Epithelial cell of prostate (primary cell): ENCODE results near the gene PLCL1.

ENCODE experiments used
- DNase-seq: peaks from one replicate; pipeline ENCODE4 v3.0.0-alpha.2; 2011; ENCODE audit warnings: low read depth, low spot score
- H3K27ac ChIP-seq: fragments of 450-650 bp; 2 replicates; pipeline ENCODE4 v1.5.1; 2017; ENCODE audit warnings: mild to moderate bottlenecking

Gene PLCL1

GRCh38 chr2:197878792-197879191 lies 74.4 kb downstream of the PLCL1 start:
- no peak overlapping the region for H3K27ac ChIP-seq
- DNase-seq = no peak

DNA sequence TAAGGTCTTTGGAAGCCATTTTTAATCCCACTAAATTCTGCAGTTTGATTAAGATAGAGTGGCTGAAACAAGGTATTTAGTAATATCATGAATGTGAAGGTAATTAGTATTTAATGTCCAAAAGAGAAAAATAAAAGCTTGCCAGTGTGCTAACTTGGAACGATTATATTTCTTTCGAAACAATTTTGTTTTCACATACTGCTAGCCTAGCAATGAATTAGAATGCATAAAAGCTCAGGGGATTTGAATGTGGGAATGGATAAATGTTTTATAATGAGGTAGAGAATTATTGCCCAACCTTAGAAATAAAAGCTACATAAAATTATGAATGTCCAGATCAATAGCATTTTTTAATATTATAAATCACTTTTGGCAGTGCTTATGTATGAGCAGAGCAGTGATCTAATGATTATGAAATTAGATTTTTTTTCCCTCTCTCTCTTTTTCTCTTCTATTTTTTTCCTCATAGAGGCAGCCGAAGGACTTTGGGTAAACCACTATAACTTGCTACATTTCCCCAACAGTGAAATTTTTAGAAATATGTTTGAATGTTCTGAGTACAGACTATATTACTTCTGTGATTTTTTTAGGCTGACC lies 75.5 kb downstream of the PLCL1 start:
- H3K27ac ChIP-seq = no peak overlapping the region
- no peak for DNase-seq

- no peak for DNase-seq
- H3K27ac ChIP-seq = no peak overlapping the region
Measured at GRCh38 chr2:197883354-197884032, 79.1 kb downstream of the PLCL1 start.

DNA sequence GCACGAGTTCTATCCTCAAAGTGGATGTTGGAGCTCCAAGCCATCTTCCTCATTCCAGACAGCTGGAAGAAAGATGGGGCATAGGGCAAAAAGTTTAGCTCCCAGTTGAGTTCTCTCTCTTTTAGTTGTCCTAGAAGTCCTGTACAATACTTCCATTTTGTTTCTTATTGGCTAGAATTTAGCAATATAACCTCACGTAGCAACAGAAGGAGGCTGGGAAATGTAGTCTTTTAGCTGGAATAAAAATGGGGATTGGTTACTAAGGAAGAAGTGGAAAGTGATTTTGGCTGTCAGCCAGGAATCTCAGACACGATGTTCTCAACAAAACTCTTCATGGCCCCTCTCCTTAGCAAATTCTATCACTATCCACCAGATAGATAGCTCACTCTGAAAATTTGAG lies 79.9 kb downstream of the PLCL1 start:
- no peak overlapping the region for H3K27ac ChIP-seq
- DNase-seq = no peak

GRCh38 chr2:197885126-197885525 lies 80.7 kb downstream of the PLCL1 start:
- no peak overlapping the region for H3K27ac ChIP-seq
- no peak for DNase-seq

GRCh38 chr2:197885587-197885986 lies 81.2 kb downstream of the PLCL1 start:
- no peak overlapping the region for H3K27ac ChIP-seq
- no peak for DNase-seq

GRCh38 chr2:197888321-197888720 lies 83.9 kb downstream of the PLCL1 start:
- DNase-seq = no peak
- no peak overlapping the region for H3K27ac ChIP-seq

GRCh38 chr2:197889041-197889440 lies 84.6 kb downstream of the PLCL1 start:
- peak; percentile 41 for DNase-seq
- no peak overlapping the region for H3K27ac ChIP-seq

GRCh38 chr2:197890168-197890567 lies 85.8 kb downstream of the PLCL1 start:
- no peak overlapping the region for H3K27ac ChIP-seq

DNA sequence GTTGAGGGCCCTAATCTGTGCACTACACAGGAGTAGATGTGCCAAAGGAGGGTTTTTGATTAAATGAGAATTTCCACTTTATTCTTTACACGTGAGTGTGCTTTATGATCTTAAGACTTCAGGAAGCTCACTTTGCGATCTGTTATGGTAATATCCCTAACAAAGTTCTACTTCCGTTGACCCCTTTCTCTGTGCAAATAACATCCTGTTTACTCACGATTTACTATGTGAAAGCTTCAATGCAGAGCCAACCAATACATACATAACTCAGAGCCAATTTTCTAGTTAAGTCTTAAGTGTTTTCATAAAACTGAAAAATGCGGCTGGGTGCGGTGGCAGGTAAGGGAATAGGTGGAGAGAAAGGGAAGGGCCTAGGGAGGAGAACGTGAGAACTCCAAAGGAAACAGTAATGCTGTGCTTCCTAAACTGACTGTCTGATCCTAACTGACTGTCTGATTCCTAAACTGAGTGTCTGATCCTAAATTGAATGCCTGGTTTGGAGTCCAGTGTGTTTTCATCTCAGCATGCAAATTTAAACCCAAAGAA lies 87.6 kb downstream of the PLCL1 start:
- DNase-seq = no peak
- no peak overlapping the region for H3K27ac ChIP-seq

More at GRCh38 chr2:197890168-197890567, 85.8 kb downstream of the PLCL1 start:
- no peak for DNase-seq

DNA sequence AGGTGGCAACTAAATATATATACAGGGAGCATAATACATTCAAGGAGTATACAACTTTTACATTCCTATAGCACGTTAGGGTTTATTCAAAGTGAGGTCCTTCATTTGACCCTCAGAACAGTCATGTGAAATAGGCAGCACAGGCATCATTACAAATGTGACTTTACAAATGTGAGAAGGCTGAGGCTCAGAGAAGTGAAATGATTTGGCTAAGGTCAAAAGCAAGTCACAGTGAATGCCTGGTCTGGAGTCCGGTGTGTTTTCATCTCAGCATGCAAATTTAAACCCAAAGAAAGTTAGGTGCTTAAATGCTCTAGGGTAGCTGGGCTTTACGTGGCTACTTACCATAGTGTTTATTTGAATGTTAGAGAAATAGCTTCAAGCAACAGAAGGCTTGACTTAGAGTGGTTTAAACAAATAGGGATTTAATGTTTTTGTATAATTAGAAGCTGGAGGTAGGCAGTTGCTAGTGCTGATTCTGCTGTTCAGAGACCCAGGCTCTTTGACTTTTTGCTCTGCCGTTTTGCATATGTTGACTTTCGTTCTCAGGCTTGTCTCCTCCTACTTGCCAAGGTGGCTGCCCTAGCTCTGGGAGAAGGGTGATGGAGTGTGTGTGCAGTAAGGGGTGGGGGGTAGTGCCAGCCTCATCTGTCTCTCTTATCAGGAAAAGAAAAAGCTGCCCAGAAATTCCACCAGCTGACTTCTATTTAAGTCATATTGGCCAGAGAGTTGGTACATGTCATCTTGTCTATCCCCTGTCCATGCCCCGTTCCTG lies 89.2 kb downstream of the PLCL1 start:
- no peak overlapping the region for H3K27ac ChIP-seq
- no peak for DNase-seq

DNA sequence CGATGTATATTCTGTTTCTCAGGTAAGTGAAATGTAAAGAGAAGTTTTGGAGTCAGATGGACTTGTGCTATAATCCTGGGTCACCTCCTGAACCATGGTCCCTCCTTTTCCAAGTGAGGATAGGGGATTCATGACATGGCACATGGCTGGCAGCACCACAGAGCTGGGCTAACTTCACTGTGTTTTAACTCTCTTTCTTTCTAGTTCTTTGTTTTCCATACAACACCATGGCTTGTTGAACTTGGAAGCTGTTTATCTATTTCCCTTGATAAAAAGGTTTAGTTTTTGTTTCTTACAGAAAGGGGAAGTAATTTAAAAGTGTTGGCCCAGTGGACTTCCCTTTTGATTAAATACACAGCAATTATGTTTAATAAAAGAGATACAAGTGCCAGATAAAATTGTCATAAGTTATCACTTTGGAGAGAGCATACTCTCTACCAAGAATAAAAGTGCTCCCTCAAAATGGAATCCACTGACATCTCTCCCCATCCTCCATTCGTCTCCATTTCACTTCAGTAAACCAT lies 90.4 kb downstream of the PLCL1 start:
- no peak for DNase-seq
- no peak overlapping the region for H3K27ac ChIP-seq

DNA sequence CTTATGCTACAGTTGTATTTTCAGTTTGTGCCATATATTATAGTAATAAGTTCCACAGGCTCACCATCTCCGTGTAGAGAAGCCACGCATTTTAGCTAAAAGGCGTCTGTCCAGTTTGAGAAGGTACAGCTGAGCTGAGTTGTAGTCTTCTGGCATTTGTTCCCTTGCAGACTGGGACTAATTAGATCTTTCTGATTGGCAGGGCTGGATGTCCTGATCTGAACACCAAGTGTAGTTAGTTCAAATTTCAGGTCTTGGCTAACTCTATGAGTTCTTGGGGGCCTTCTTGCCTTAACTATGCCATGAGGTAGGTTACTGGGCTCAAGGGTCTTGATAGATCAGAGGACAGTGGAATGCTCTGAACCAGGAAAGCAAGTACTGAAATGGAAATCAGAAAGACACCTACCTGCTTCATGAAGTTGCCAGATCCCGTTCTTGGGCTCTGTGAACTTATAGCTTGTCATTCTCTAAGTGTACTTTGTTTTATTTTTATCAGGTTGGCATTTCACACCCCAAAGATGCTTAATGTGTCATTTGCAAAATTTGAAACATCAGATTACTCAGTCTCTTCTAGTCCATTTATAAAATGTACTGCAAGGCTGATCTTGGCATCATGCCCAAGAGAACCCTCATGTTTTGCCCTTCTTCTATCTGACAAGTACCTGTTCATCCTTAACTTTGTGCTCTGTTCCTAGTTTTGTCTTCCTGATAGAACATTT lies 93.7 kb downstream of the PLCL1 start:
- DNase-seq = no peak
- H3K27ac ChIP-seq = no peak overlapping the region

DNA sequence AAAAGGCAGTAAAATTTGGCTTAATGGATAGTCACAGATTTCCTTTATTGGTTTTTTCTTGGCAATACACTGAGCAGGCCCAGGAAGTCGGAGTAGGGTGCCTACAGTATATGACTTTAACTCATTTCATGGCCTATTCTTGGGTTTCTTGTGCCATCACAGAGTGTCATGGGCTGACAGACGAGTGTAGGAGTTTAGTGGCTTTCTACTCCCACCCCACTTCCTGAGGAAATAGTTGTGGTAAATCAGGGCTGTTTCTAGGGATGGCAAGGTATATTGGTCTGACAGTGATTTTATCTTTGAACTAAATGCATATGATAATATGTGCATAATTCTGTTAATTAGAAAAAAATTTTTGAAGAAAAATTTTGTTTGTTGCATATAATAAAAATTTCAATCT lies 100.1 kb downstream of the PLCL1 start:
- DNase-seq = no peak
- no peak overlapping the region for H3K27ac ChIP-seq

DNA sequence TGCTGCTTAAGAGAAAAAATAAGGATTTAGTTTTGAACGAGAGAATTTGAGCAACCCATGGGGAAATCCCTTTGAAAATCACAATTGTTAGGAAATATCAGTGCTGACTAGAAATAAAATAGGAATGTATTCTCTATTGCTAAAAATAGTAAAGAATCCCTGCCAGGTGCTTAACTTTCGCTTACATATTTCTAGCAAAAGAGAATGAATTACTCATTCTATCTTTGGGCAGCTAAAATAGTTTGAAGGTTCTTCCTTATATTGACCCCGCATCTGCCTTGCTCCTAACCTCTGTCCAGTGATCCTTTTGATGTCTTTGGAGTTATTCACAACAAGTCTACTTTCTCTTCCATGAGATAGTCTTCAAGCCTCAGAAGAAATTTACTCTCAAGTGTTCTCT lies 103.8 kb downstream of the PLCL1 start:
- no peak overlapping the region for H3K27ac ChIP-seq
- no peak for DNase-seq

GRCh38 chr2:197908990-197909776 lies 104.8 kb downstream of the PLCL1 start:
- DNase-seq = no peak
- H3K27ac ChIP-seq = no peak overlapping the region

- H3K27ac ChIP-seq = no peak overlapping the region
- DNase-seq = no peak
Measured at GRCh38 chr2:197911667-197912066, 107.3 kb downstream of the PLCL1 start.

GRCh38 chr2:197913084-197913483 lies 108.7 kb downstream of the PLCL1 start:
- no peak overlapping the region for H3K27ac ChIP-seq
- no peak for DNase-seq

GRCh38 chr2:197914778-197915177 lies 110.4 kb downstream of the PLCL1 start:
- no peak overlapping the region for H3K27ac ChIP-seq
- DNase-seq = no peak
